NCI-H446 (cell line): ENCODE measurements around the gene HSPB2.
"Not testable (repeated sequence)": the region's sequence is repeated elsewhere in the genome, so short reads cannot be mapped to it uniquely, and the experiment has no call there.

Source experiments
- DNase-seq, 2 experiments: peaks; one replicate each; lab custom pipeline; 2025; lab: John Stamatoyannopoulos, UW

The HSPB2 gene

DNA sequence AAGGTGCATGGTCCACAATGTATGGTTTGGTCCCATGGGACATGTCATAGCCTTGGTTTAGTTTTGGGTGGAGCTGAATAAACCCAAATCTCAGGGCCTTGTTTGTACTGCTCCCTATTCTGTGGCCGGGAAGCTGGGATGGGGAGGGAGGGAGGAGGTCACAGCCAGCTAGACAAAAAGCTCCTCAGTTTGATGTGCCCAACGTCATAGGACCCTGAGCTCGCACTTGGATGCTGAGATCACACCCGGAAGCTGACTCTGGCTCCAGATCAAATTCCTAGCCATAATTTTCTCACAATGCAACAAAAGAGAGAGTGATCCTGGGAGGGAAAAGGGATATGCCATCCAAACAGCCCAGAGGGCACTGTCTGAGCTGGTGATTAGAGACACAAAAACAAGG, 1.5 kb downstream of the HSPB2 start:
- no peak for DNase-seq

DNA sequence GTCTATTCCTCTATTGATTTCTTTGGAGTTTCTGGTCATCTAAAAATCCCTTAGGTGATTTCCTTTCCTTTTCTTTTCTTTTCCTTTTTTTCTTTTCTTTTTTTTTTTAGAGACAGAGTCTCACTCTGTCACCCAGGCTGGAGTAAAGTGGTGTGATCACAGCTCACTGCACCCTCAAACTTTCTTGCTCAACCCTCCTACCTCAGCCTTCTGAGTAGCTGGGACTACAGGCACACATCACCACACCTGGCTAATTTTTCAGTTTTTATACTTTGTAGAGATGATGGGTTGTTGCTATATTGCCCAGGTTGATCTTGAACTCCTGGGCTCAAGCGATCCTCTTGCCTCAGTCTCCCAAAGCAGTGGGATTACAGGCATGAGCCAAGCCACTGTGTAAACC, 4.2 kb downstream of the HSPB2 start:
- no peak for DNase-seq

DNA sequence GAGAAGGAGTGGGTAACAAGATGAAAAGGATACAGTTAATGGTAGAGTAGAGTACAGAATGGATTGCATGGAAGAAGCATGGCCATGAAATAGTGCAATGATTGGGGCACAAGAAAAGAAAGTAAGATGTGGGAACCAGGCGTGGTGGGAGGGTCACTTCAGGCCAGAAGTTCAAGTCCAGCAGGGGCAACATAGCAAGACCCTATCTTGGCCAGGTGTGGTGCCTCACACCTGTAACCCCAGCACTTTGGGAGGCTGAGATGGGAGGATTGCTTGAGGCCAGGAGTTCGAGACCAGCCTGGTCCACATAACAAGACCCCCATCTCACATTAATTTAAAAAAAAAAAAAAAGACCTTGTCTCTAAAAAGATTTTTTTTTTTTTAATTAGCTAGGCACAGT, 4.8 kb downstream of the HSPB2 start:
- DNase-seq = no peak

DNA sequence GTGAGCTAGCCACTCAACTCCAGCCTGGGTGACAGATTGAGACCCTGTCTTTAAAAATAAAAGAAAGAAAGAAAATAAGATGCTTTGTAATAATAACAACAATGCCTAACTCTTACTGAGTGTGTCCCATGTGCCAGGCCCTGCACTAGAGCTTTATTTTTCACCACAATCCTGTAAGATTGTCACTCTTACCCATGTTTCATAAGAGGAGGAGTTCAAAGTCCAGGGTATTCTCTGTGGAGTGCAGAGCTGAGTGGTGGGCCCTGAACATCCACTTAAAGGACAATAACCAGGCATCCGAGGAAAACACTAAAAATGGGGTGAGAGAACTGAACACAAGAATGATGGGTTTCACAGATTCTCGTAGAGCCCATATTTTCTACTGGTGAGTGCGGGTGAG, 5.3 kb downstream of the HSPB2 start:
- DNase-seq = no peak

DNA sequence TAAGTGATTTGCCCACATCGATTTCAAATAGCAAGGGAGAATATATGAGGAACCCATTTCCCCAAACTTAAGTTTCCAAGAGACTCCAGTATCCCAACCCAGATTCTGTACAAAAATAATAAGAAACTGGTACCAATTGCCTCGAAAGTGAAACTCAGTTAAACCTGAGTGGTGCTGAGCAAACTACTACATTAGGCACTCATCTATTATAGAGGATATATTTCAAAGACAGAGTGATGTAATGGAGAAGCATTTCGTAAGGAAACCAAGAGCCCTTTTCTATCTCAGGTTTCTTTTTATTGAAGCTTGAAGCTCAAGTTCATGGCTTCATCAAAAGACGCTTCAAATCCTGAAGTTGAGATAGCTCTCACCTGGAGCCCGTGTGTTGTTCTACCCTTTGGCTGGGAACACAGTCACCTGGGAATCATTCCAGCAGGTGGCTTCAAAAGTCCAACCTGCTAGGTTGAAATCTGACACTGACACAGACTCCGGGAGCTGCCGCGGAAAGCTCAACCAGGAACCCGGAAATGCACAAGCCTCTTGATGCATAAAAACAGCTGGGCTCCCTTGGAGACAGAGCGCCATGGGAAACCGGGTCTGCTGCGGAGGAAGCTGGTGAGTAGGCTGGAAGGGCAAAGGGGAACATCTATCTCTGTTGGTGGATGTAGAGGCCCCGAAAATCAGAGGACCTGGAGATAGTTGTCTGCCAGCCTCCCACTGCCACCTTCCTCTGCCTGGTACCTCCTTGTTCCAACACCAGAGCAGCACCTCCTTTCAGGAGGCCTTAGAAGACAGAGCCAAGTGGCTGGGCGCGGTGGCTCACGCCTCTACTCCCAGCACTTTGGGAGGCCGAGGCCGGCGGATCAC, 6.1 kb downstream of the HSPB2 start, which contains the start of gene C11orf52:
TSS of gene C11orf52 (plus strand) at position 524 of the 867 bp plus-strand sequence. CDS start at position 584, 60 bp downstream.
- DNase-seq = no peak

DNA sequence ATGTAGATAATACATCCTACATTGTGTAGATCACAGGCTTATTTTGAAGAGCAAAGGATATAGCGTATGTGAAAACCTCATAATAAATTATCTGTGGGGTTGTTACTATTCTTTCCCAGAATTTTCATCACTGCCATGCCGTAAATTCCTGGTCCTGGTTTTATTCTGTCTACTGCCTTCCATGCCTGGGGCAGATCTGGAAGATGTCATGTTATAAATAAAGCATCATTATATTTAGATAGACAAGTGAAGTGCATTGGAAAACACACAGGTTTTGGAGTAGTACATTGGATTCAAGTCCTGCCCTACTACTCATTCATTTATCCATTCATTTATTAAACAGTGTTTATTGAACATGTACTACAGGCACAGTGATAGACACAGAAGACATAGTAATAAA, 8.4 kb downstream of the HSPB2 start:
- no peak for DNase-seq

DNA sequence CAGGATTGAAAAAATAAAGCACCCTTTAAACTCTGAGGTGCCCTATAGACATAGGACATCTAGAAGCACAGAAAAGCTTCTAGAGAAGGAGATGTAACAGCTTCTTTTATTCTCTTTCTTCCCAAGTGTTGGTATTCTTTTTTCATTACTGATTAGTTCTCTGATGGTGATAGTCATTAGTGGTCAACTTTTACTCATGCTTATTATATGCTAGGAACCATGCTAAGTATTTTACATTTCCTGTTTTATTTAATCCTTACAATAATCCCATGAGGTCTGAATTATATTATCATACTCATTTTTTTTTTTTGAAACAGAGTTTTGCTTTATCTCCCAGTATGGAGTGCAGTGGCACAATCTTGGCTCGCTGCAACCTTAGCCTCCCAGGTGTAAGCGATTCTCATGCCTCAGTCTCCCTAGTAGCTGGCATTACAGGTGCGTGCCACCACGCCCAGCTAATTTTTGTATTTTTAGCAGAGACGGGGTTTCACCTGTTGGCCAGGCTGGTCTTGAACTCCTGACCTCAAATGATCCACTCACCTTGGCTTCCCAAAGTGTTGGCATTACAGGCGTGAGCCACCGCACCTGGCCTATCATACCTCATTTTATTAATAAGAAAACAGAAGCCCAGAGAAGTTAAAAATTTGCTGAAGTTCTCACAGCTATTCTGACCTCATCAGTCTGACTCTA, 9.2 kb downstream of the HSPB2 start:
- no peak for DNase-seq

DNA sequence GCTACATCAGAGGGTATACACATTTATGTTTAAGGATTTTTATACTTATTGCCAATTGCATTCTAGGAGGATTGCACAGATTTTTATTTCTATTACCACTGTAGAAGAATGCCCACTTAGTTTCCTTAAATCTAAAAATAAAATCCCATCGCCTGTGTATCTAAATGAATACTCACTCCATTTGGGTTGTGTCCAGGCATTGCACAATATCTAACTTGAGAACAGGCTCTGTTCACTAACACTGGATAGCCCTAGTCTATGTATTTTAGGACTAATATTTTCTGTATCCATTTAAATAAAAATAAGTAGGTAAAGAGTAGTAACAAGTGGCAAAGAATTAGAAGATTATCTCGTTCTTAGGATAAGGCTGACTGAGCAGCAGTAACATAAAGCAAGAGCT, 10.3 kb downstream of the HSPB2 start:
- DNase-seq = no peak

DNA sequence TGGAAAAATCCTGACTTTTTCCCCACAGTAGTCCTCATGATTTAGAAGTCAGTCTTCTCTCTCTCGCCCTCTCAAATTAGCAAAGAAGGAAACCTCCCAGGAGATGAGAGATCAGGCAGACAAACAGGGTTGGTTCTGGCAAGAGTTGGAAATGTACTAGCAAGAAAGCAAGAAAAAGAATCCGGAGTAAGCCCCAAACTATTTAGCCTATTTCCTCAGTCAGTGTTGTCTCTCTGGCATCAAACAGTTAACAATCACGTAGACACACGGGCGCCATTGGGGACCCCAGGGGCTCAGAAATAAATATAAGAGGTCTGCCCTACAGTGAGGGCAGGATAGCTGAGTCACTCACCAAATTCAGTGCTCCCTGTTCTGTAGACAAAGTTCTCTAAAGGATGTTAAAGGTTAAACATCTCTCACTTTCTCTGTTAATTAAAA, 10.8 kb downstream of the HSPB2 start:
- DNase-seq = no peak

DNA sequence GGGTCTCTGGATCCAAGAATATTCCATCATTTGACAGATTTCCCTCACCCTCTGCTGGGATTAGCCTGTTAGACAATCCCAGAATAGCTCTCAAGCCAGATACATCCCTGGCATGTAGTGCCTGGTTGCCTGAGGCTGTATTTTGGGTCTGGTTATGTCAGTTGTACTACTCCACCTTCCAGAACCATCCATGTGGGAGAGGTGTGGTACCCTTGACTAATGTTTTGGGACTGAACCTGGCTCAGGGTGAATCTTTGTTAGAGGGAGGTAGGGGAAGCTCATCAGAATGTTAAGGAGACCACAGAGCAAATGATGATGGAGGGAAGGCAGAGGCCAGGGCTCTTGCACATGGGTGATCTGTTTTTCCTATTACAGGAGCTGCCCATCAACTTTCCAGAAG, 11.4 kb downstream of the HSPB2 start:
- no peak for DNase-seq

DNA sequence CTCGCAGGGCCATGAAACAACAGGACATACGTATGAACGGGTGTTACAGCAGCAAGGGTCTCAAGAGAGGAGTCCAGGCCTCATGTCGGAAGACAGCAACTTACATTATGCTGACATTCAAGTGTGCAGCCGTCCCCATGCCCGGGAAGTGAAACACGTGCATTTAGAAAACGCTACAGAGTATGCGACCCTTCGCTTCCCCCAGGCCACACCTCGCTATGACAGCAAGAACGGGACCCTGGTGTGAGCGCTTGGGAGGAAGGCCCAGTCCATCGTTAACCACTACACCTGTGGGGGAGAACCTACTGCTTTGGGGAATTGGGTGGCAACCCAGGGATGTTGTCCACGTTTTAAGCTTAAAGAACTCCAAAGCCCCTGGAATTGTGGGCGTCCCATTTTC, 13.4 kb downstream of the HSPB2 start:
- no peak for DNase-seq

DNA sequence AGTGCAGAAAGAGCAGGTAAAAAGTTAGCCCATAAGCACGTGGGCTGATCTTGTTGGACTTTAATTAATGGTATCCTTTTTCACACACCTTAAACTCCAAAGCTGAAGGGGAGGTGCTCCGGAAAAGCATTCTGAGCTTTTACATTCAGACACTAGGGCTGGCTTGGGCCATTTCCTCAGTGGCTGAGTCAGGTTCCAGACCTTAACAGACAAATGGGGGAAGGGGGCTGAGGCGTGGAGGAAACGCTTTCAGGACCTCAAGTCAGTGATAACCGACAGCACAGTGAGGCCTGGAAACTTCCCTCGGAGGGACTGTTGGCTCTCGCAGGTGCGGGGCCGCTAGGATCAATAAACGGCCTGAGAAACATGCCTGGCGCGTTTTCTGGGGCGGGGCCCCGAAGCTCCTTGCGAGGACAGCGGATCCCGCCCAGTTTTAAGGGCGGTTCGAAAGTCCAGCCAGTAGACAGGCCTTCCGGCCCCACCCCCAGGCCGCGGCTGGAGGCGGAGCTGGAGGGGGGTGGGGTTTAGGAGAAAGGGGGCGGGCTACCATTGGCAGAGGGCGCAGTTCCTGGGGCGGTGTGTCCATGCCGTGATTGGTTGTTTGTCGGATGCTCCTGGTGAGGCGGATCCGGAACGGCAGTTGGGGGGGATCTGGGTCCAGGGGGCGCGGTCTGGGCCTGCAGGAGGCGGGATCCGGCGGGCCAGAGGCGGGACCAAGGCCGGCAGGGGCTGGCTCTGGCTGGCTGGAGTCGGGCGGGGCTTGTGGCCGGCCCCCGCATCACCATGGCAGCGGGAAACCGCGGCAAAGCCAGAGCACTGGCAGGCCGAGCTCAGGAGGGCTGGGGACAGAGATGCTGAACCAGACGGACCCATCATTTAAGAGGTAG, 14.2 kb downstream of the HSPB2 start:
- DNase-seq = peak; percentile 99

DNA sequence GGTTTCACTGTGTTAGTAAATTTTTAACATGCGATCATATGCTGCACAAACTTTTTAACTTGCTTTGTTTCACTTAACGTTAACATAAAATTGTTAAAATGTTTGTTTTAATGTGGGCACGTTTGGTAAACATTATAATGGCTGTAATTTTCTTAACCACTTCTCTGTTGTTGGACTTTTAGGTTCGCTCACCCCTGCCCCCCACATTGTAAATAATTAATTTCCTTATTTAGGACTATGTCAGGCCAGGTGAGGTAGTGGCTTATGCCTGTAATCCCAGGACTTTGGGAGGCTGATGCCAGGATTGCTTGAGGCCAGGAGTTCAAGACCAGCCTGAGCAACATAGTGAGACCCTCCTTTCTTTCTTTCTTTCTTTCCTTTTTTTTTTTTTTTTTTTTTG, 17.9 kb downstream of the HSPB2 start:
- no peak for DNase-seq

DNA sequence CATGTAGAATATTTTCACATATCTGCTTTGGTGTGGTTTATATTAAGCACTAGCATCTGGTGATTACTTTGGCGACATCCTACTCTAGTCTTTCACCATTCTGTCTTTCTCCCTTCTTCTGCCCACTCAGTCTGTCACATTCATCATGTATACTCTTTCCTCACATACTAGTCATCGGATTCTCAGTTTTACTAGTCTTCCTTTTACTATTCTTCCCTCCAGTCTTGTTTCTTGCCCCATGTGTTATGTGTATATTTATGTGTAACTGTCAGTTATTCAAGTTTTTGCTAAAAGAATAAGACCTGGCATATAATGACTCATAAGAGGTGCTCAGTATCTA, 20.0 kb downstream of the HSPB2 start:
- no peak for DNase-seq

DNA sequence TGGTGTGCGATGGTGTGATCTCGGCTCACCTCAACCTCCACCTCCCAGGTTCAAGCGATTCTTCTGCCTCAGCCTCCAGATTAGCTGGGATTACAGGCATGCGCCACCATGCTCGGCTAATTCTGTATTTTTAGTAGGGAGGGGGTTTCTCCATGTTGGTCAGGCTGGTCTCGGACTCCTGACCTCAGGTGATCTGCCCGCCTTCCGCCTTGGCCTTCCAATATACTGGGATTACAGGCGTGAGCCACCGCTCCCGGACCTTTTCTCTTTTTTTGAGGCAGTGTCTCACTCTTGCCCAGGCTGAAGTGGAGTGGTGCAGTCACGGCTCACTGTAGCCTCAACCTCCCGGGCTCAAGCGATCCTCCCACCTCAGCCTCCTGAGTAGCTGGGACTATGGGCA, 20.6 kb downstream of the HSPB2 start:
- DNase-seq = not testable (repeated sequence)

DNA sequence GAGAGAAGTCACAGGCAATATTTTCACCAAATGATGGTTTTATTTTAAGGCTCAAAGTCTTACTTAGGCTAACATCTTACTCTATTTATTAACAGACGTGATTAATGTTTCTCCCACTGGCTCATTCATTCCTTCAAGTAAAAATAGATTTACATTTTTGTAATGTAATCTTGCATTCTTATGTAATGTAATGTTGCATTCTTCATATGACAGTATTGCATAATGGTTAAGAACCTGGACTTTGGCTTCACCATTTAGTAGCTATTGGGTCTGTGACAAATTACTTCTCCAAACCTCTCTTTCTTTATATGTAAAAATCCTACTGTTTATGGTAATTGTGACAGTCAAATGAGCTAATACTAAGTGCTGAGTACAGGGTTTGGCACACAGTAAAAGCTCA, 21.3 kb downstream of the HSPB2 start:
- no peak for DNase-seq

DNA sequence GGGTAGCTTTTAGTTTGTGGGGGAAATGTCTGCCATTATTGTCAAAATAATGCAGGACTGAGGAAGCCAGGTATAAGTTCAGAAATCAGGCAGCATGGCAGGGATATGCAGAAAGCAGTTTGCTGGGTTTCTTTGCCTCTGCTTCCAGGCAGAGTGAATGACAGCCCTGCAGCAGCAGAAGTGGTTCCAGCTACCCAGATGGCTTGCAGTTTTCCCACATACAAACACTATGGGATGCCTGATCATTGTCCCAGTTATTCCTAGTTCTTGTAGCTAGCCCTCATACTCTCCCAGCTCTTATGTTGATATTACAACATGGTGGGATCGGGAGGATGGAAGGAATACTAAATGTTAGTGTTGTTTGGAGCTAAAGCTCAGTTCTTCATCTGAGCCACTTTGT, 21.8 kb downstream of the HSPB2 start:
- DNase-seq = peak in 1 of 2 experiments; percentile 58

DNA sequence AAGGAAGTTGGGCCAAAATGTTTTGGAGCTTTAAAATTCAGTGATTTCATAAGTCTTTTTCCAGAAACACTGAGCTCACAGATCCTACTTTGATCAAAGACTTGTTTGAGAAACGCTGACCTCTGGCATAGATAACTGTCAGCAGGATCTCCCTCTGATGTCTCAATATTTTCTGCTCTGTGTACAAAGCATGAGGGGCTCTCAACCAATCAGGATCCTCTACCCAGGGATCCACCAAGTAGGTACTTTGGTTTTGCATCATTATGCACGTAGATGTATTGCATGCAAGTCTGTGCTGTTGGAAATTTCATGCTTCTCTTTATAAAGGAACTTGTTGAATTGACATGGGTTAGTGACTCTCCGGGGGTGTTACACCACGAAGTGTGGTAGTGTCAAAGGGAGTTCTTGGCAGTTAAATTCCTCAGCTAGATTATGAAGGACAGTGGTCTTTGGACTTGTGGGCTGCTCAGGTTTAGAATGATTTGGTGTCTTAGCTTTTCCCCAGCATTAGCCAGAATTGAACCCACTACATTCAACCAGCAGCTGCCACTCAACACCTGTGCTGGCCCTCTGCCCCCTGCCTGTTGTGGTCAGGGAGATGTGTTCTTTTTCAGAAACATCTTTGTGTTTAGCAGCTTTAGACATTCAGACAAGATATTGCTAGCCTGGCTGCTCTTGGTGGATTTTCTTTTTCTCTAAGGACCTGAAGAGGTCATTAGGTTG, 22.9 kb downstream of the HSPB2 start:
- no peak for DNase-seq

DNA sequence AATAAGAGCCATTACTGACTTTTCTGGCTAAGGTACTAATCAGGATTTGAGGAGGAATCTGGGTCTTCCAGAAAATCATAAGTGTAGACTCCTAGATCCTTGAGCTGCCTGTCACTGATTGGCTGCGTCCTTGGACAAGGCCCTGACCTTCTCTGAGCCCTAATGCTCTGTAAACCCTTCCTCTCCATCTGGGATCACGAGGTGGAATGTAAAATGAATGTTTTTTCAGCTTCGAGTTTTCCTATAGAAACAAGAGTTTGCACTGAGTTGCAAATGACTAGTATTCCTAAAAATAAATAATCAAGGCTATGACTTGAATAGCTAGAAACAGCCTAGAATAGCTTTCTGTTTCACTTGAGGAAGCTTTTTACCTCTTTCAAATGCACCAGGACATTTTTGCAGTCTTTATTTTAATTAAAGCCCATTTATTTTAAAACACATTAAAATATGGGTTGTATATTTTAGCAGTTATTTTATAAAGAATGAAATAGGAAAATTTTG, 23.6 kb downstream of the HSPB2 start:
- DNase-seq = no peak

DNA sequence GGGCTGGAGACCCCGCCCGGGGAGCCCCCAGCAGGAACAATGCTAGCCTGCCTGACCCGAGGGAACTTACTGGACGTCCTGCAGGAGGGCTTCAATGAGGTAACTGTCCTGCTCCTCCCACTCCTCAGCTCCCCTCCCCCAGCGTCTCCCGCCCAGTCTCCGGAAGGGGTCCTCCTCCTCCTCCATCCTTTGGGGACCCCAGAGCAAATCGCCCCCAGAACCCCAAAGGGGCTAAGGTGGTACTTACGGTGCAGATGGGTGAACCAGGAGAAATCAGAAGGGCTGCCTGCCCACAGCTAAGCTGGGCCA, 24.9 kb downstream of the HSPB2 start:
- no peak for DNase-seq

DNA sequence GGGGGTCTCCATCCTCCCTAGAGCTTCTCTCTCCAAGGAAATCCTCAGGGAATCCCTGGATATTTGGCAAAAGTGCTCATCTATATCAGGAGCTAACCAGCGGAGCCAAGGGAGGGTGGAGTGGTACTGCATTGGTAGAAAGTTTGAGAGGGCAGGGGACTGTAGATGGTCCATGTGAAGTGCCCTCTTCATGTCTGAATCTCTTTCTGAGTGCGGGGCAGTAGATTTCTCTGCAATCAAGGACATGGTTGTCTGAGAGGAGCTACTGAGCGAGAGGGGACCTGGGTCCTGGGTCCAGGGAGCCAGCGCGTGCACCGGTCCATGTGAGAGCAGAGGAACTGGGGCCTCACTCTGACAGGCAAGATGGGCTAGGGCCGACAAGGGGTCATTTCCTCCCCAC, 25.3 kb downstream of the HSPB2 start:
- no peak for DNase-seq

DNA sequence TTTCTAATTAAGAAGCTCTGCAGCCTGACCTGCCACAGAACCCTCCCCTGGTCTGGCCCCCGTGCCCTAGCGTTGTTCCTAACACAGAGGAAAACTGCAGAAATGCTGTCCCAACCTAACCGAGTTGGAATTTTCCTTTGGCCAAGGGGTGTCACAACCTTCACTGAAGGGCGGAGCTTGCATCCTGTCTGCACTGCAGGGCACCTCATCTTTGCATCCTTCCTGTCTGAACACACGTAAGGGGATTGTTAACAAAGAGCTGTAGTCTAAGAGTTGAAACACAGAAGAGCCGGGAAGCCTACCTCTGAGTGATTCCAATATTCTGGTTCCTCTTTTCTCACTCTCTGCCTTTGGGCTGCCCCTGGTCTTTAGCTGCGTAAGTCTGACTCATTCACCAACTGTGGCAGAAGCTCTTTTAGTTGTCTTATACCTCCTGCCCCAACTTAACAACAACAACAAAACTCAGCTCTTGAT, 26.2 kb downstream of the HSPB2 start:
- DNase-seq = no peak
